D721Med (cell line): Measurements from ENCODE around the gene SERP2.

Source experiments
- DNase-seq: peaks from one replicate; pipeline ENCODE4 v3.0.0; 2011; ENCODE audit warnings: low spot score; ENCODE audit not compliant: insufficient read length
- FAIRE-seq: peaks from 2 replicates; lab custom pipeline; 2011; peaks lifted over from hg19 to GRCh38; lab: Jason Lieb, UNC
- TF ChIP-seq, protein P1 (sequence below): IDR thresholded peaks from 2 replicates; pipeline ENCODE4 v1.5.1; 2012; ENCODE audit warnings: mild to moderate bottlenecking, control low read depth; ENCODE audit not compliant: insufficient read depth; ENCODE audit errors: missing control alignments

SERP2 gene

DNA sequence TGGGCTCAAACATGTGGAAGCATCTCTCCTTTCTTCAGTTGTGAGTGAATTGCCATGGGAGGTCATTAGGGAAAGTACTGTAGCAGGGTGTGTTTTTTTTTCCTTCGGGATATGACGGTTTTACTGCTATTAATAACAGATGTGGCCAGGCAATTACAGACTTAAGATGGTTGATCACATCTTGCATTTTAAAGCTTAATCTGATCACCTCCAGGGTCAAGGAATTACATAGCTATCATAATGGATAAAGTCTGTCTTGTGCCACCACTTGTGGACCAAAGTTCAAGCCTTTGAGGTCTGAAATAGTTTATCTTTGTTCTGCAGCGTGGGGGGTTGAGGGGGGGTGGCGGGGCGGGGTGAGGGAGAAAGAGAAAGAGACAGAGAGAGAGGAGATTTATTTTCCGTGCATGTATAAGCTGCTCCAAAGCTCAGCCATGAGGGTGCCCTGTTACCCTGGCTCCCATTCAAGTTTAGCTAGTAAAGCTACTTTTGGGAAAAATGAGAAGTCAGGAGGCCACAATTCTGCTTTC is 5.5 kb upstream of the SERP2 start:
- TF ChIP-seq, protein P1, sequence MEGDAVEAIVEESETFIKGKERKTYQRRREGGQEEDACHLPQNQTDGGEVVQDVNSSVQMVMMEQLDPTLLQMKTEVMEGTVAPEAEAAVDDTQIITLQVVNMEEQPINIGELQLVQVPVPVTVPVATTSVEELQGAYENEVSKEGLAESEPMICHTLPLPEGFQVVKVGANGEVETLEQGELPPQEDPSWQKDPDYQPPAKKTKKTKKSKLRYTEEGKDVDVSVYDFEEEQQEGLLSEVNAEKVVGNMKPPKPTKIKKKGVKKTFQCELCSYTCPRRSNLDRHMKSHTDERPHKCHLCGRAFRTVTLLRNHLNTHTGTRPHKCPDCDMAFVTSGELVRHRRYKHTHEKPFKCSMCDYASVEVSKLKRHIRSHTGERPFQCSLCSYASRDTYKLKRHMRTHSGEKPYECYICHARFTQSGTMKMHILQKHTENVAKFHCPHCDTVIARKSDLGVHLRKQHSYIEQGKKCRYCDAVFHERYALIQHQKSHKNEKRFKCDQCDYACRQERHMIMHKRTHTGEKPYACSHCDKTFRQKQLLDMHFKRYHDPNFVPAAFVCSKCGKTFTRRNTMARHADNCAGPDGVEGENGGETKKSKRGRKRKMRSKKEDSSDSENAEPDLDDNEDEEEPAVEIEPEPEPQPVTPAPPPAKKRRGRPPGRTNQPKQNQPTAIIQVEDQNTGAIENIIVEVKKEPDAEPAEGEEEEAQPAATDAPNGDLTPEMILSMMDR: no peak
- peak; percentile 32 for DNase-seq
- peak; percentile 86 for FAIRE-seq

DNA sequence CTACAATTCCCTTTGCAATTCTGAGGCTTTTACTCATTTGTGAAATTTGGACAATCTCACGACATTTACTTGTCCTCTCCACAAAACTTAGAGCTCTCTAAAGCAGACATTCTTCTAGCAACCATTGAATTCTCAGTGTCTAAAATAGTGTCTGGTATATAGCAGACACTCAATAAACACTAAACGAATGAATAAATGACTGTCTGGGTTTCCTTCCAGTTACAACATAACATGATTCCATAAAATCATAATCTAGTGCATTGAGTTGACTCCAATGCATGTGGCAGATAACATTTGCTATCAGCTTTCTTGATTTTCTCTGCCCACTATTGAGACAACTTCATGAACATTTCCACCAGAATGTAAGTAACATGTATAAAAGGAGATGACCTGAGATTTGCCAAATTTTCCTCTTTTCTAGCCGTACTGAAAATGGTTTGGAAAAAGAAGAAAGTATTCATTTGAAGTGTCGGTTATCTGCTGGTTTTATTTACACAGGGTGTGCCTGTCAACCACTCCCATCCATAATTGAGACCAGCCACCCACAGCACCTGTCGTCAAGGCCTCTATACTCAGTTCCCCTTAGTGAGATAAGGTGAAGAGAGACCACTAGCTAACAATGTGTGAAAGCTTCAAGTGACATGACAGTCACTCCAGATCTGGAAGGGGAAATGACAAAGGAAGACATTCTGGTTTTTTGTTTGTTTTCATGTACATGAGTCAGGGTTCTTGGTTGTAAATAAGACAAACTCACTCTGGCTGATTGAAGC is 4.8 kb upstream of the SERP2 start:
- TF ChIP-seq, protein P1: no peak
- no peak for DNase-seq
- no peak for FAIRE-seq

DNA sequence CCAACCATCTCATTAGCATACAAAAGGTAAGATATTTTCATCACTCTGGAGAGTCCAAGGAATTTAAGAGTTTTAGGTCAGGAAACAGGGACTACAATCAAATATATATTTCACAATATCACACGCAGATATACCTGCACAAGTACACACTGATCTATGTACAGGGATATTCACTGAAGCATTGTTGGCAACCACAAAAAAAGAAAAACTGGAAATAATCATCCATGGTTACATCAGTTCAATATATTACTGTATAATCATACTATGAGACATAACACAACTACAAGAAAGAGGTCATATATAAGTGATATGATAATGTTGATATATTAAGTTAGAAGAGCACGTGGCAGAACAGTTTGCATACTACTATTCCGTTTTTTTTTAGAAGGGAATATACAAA is 2.2 kb upstream of the SERP2 start:
- DNase-seq (no peak), FAIRE-seq (no peak)
- TF ChIP-seq, protein P1: no peak

DNA sequence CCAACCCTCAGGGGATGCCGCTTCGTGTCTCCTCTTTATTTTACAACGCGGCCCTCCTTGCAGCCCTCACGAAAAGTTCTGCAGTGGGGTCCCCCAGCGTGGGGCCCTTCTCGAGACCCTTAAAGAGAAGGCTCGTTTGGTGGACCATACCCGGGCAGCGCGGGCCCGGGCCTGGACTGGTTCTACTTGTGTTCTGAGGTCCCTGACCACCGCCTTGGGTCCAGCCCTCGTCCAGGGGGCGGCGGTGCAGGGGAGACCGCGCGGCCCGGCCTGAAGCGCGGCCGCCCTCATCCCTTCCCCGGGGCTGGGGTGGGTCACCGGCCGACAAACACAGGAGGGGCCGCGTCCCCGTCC is 400 bp upstream of the SERP2 start:
- DNase-seq: no peak
- TF ChIP-seq, protein P1: no peak
- FAIRE-seq: no peak

DNA sequence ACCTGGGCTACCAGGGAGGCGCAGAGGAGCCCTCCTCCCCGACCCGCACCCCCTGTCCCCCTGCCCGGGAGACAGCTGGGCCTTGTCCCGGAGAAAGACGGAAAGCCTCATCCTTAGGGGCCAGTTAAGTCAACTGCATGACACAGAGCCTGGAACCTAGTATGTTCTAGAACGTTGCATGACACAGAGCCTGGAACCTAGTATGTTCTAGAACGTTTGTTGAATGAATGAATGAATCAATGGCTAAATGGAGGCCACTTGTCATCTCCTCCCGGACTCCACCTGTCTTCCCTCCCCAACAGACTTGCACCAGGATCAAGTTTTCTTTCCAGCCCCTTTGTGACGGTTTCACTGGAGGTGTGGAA is 706 bp downstream of the SERP2 start:
- FAIRE-seq (no peak), DNase-seq (no peak)
- TF ChIP-seq, protein P1: no peak

DNA sequence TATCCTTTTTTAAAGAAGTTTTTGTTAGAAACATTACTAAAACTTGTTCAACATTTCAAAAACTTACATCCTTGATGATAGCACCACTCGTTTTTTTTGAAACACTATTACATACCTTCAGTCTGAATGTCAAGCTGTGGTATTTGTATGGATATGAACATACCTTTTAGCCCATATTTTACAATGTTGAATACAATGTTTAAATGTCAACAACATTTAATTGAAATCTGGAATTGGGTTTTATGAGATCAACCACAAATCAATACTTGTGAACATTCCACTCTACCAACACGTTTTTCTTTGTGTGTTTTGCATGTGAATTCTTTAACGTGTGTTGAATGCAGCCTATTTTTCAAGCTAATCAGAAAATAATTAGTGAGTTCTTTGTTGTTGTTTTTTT is 4.7 kb downstream of the SERP2 start:
- TF ChIP-seq, protein P1: no peak
- FAIRE-seq: no peak
- DNase-seq: no peak

DNA sequence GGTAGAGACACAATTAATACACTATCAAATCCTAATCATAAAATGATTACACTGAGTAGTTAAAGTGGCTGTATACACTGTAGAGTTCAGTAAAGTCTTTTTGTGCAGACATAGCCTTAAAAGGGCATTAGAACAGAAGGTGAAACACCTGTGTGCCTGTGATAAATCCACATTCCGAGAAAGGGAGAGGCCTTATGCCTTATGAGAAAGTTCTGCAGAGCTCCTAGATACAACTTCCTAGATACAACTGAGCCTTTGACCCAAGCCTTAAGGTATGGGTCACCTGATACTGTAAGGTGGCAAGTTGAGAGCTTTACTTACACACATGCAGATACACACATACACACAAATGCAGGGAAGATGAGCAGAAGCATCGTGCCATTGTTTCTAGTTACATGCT is 6.3 kb downstream of the SERP2 start:
- TF ChIP-seq, protein P1: no peak
- FAIRE-seq (no peak), DNase-seq (no peak)
